GM12865 (cell line): ENCODE results near the gene PADI1.

ENCODE experiments used
- DNase-seq: peaks from one replicate; pipeline ENCODE4 v3.0.0; 2010; ENCODE audit warnings: low read depth
- H3K4me3 ChIP-seq: 2 replicates; pipeline ENCODE4 v1.5.1; 2011; ENCODE audit warnings: mild to moderate bottlenecking, low read depth, low read length, control low read depth
- CTCF ChIP-seq: IDR thresholded peaks from 2 replicates; pipeline ENCODE4 v1.5.1; 2011; ENCODE audit warnings: low read length, control low read depth, low read depth, inconsistent platforms; ENCODE audit not compliant: insufficient read depth; ENCODE audit errors: missing control alignments

Gene PADI1

GRCh38 chr1:17193222-17194132 is 11.5 kb upstream of the PADI1 start:
- no peak for DNase-seq
- no peak overlapping the region for H3K4me3 ChIP-seq
- TF ChIP-seq CTCF, result no peak

GRCh38 chr1:17194133-17194475 is 10.8 kb upstream of the PADI1 start:
- DNase-seq, result no peak
- H3K4me3 ChIP-seq, result no peak overlapping the region
- no peak for TF ChIP-seq CTCF

- TF ChIP-seq CTCF, result no peak
- no peak for DNase-seq
- no peak overlapping the region for H3K4me3 ChIP-seq
Observed at GRCh38 chr1:17194615-17195528, 10.1 kb upstream of the PADI1 start.

GRCh38 chr1:17195731-17196130 is 9.2 kb upstream of the PADI1 start:
- no peak overlapping the region for H3K4me3 ChIP-seq
- TF ChIP-seq CTCF, result no peak
- DNase-seq, result no peak

- TF ChIP-seq CTCF, result no peak
- H3K4me3 ChIP-seq, result no peak overlapping the region
- no peak for DNase-seq
Observed at GRCh38 chr1:17196496-17197185, 8.3 kb upstream of the PADI1 start.

GRCh38 chr1:17197696-17198095 is 7.2 kb upstream of the PADI1 start:
- DNase-seq, result no peak
- H3K4me3 ChIP-seq, result no peak overlapping the region
- no peak for TF ChIP-seq CTCF
